Psoas muscle (tissue), 8 donors: ENCODE data around the gene ZNF441. TPM values are rescaled to one million over a fixed set of nuclear protein-coding genes. Genes with fewer than 3 reads are reported as not detected.
"Not testable (repeated sequence)": the region's sequence is repeated elsewhere in the genome, so short reads cannot be mapped to it uniquely, and the experiment has no call there.

Experiments used
- ATAC-seq, 4 donors: fragments of 200-7000 bp; cut with Tn5 transposase; one replicate each; pipeline ENCODE4 v1.9.1; 2020; ENCODE audit warnings: moderate library complexity in 3 of 4, mild to moderate bottlenecking in 2 of 4
- DNase-seq, 2 donors: peaks; one replicate each; pipeline ENCODE4 v3.0.0-alpha.2; 2020
- H3K27ac ChIP-seq: fragments of 200-600 bp; one replicate; pipeline ENCODE4 v1.8.0; 2022
- H3K27me3 ChIP-seq, 3 donors: fragments of 200-600 bp in 1 of 3; one replicate each; pipeline versions ENCODE4 v1.6.1 to v1.8.0; 2013 to 2022; ENCODE audit warnings: low read length in 2 of 3, mild to moderate bottlenecking in 2 of 3, moderate library complexity in 1 of 3; ENCODE audit not compliant: insufficient read depth in 3 of 3
- H3K36me3 ChIP-seq, 2 donors: fragments of 200-600 bp in 1 of 2; one replicate each; pipeline versions ENCODE4 v1.6.1 to v1.8.0; 2013 to 2022; ENCODE audit warnings: low read depth in 1 of 2, mild to moderate bottlenecking in 1 of 2, moderate library complexity in 1 of 2; ENCODE audit not compliant: insufficient read depth in 1 of 2
- H3K4me1 ChIP-seq: fragments of 200-600 bp; one replicate; pipeline ENCODE4 v1.8.0; 2022
- H3K4me3 ChIP-seq: fragments of 200-600 bp; one replicate; pipeline ENCODE4 v1.8.0; 2022; ENCODE audit warnings: mild to moderate bottlenecking
- H3K9me3 ChIP-seq: fragments of 200-600 bp; one replicate; pipeline ENCODE4 v1.8.0; 2022
- CTCF ChIP-seq: fragments of 200-600 bp; IDR thresholded peaks from one replicate; pipeline ENCODE4 v1.8.0; 2022; ENCODE audit warnings: antibody characterized with exemption
- WGBS, 3 donors: extraction: QIAGEN DNeasy Blood & Tissue Kit; methylation state at CpG; one replicate each; pipeline versions ENCODE4 v1.1.6 to v1.1.7; 2013; 5-methylcytosine and 5-hydroxymethylcytosine counted together
- intact Hi-C, 2 donors: fragments of 100-400 bp; cut with DNase I; formaldehyde crosslinking; loops; one replicate each; pipeline versions ENCODE4 v1.11.0 to v1.14.2; 2022
- polyA plus RNA-seq, 3 donors: library from polyadenylated mRNA; stranded (reverse); fragments of 200-250 nt; gene quantifications; one replicate each; pipeline ENCODE4 v1.2.3, GENCODE V29; 2013
- total RNA-seq, 4 donors: library from RNA; stranded (reverse); fragmentation: NEBNext Ultra II Directional in 2 of 4; extraction: Animal tissue kit (Norgen Biotek cat#: 25700) in 2 of 4; gene quantifications; one replicate each; pipeline versions ENCODE4 v1.2.1 to v1.2.4, GENCODE V29; 2021 to 2023
- donor health status: healthy with polysubstance abuse.
- donor health status: DM: no; HTN: no; CAD: no; lungs with moderate emphysema.
- donor health status: Bipolar disorder and iron deficiency.
- donor health status: healthy.
- donor health status: DM: yes; HTN: yes; CAD: no.
- donor health status: DM: no; HTN: no; CAD: no.
- donor health status: DM: no; HTN: no; CAD: no.
- donor health status: DM: yes; HTN: yes; CAD: no.

ZNF441 gene
- total and polyA plus RNA-seq, 7 donors: 1.3 to 4.7 (median 2.0) TPM

GRCh38 chr19:11769995-11770394, 3.2 kb downstream of the ZNF441 start:
- intact Hi-C loops: no loop called here
- ATAC-seq: no peak
- no peaks in the 10 kb centered on the region for H3K36me3 ChIP-seq
- no peak for TF ChIP-seq CTCF
- H3K4me3 ChIP-seq: no peak overlapping the region
- peaks cover 14% of the 10 kb centered on the region for H3K9me3 ChIP-seq
- H3K27ac ChIP-seq: no peak overlapping the region
- H3K4me1 ChIP-seq: peaks cover 5% of the 10 kb centered on the region
- H3K27me3 ChIP-seq: no peaks in the 10 kb centered on the region
- DNase-seq: no peak
- WGBS, 3 donors: 96% methylated on average over 4 of the region's 4 CpGs

- peaks cover 19% of the 10 kb centered on the region for H3K9me3 ChIP-seq
- H3K27ac ChIP-seq, DNase-seq, H3K36me3 ChIP-seq, H3K4me1 ChIP-seq, intact Hi-C loops, H3K27me3 ChIP-seq, H3K4me3 ChIP-seq, ATAC-seq: not testable (repeated sequence)
- 68 to 83% (median 71%) methylated on average over 11 of the region's 11 CpGs for WGBS, 3 donors
Measured at GRCh38 chr19:11771520-11771919, 4.7 kb downstream of the ZNF441 start.

DNA sequence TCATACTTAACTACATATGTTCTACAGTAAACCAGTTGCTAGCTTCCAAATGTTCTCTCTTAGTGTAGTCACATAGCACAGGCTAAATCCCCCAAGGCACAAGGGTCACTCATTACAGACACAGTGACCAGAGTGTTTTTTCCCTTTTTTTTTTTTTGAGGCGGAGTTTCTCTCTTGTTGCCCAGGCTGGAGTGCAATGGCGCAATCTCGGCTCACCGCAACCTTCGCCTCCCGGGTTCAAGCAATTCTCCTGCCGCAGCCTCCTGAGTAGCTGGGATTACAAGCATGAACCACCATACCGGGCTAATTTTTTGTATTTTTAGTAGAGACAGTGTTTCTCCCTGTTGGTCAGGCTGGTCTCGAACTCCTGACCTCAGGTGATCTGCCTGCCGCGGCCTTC, 9.9 kb downstream of the ZNF441 start:
- ATAC-seq, intact Hi-C loops, H3K27me3 ChIP-seq, H3K27ac ChIP-seq, DNase-seq, H3K4me3 ChIP-seq, H3K4me1 ChIP-seq: not testable (repeated sequence)
- WGBS, 3 donors: 96 to 99% (median 97%) methylated on average over 11 of the region's 11 CpGs
- peaks cover 27 to 42% of the 10 kb centered on the region in 2 donors for H3K36me3 ChIP-seq
- H3K9me3 ChIP-seq: peaks cover 50% of the 10 kb centered on the region

GRCh38 chr19:11780431-11781020, 13.7 kb downstream of the ZNF441 start:
- Histone ChIP-seq H3K27ac (no peak overlapping the region), H3K4me1 (no peaks in the 10 kb centered on the region), H3K27me3 (no peaks in the 10 kb centered on the region), H3K9me3 (peaks cover 69% of the 10 kb centered on the region), H3K36me3 (peaks cover 31 to 48% of the 10 kb centered on the region in 2 donors), H3K4me3 (no peak overlapping the region)
- TF ChIP-seq CTCF: no peak
- intact Hi-C loops: loop anchor here in 1 of 2 donors (10.0 kb wide), 1 partner anchor 106 kb away; no protein-coding TSS in a partner anchor
- WGBS, 3 donors: 97 to 99% (median 99%) methylated on average over 7 of the region's 7 CpGs
- DNase-seq: no peak
- no peak for ATAC-seq

DNA sequence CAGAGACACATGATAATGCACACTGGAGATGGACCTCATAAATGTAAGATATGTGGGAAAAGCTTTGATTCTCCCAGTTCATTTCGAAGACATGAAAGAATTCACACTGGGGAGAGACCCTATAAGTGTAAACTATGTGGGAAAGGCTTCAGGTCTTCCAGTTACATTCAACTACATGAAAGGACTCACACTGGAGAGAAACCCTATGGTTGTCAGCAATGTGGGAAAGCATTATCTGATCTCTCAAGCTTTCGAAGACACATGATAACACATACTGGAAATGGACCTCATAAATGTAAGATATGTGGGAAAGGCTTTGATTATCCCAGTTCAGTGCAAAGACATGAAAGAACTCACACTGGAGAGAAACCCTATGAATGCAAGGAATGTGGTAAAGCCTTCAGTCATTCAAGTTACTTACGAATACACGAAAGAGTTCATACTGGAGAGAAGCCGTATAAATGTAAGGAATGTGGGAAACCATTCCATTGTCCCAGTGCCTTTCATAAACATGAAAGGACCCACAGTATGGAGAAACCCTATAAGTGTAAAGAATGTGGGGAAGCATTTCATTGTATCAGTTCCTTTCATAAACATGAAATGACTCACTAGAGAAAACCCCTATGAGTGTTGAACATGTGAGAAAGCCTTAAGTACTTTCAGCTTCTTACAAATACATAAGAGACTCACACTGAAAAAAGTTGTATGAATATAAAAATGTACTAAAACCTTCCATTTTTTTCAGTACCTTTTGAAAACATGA, 14.7 kb downstream of the ZNF441 start:
- Histone ChIP-seq H3K4me1 (no peaks in the 10 kb centered on the region), H3K4me3 (no peak overlapping the region), H3K27me3 (no peaks in the 10 kb centered on the region), H3K27ac (no peak overlapping the region), H3K9me3 (peaks cover 76% of the 10 kb centered on the region), H3K36me3 (peaks cover 31 to 48% of the 10 kb centered on the region in 2 donors)
- ATAC-seq (no peak), DNase-seq (no peak)
- intact Hi-C loops: loop anchor here in 1 of 2 donors (10.0 kb wide), 1 partner anchor 107 kb away; no protein-coding TSS in a partner anchor
- 94 to 97% (median 95%) methylated on average over 5 of the region's 5 CpGs for WGBS, 3 donors
- TF ChIP-seq CTCF: no peak
